ENCODE measurements around the gene PAX7.

- TF ChIP-seq CTCF (IDR thresholded peaks at IDR 0.05) (no peak), EP300 (IDR thresholded peaks at IDR 0.05) (no peak)
Measured at GRCh38 chr1:18687273-18687672, 56.6 kb downstream of the PAX7 start.
